Ishikawa (cell line): ENCODE results near the gene GRIN2B.

Source experiments
- CEBPB ChIP-seq: IDR thresholded peaks from 2 replicates; pipeline ENCODE4 v1.6.1; 2012
- CREB1 ChIP-seq: IDR thresholded peaks from 2 replicates; pipeline ENCODE4 v1.6.1; 2012; ENCODE audit warnings: low read depth
- EGR1 ChIP-seq: IDR thresholded peaks from 2 replicates; pipeline ENCODE4 v1.6.1; 2012
- EP300 ChIP-seq: IDR thresholded peaks from 2 replicates; pipeline ENCODE4 v1.6.1; 2012; ENCODE audit warnings: borderline replicate concordance
- FOXM1 ChIP-seq: IDR thresholded peaks from 2 replicates; pipeline ENCODE4 v1.6.1; 2012; ENCODE audit warnings: low read depth, borderline replicate concordance
- NFIC ChIP-seq: IDR thresholded peaks from 2 replicates; pipeline ENCODE4 v1.6.1; 2012
- RAD21 ChIP-seq: IDR thresholded peaks from 2 replicates; pipeline ENCODE4 v1.6.1; 2012; ENCODE audit warnings: low read depth
- TAF1 ChIP-seq: IDR thresholded peaks from 2 replicates; pipeline ENCODE4 v1.6.1; 2012; ENCODE audit warnings: low read depth, mild to moderate bottlenecking
- TCF12 ChIP-seq: IDR thresholded peaks from 2 replicates; pipeline ENCODE4 v1.6.1; 2012; ENCODE audit warnings: low read depth
- TEAD4 ChIP-seq: IDR thresholded peaks from 2 replicates; pipeline ENCODE4 v1.6.1; 2012
- YY1 ChIP-seq: IDR thresholded peaks from 2 replicates; pipeline ENCODE4 v1.6.1; 2012; ENCODE audit warnings: low read depth
- ZBTB7A ChIP-seq: IDR thresholded peaks from 2 replicates; pipeline ENCODE4 v1.6.1; 2012; ENCODE audit warnings: low read depth
- TF ChIP-seq, protein P1 (sequence below): IDR thresholded peaks from 2 replicates; pipeline ENCODE4 v1.6.1; 2012
- TF ChIP-seq, protein P2 (sequence below): IDR thresholded peaks from 2 replicates; pipeline ENCODE4 v1.6.1; 2012
- TF ChIP-seq, protein P3 (sequence below): IDR thresholded peaks from 2 replicates; pipeline ENCODE4 v1.6.1; 2012; ENCODE audit warnings: low read depth, mild to moderate bottlenecking

GRIN2B gene

DNA sequence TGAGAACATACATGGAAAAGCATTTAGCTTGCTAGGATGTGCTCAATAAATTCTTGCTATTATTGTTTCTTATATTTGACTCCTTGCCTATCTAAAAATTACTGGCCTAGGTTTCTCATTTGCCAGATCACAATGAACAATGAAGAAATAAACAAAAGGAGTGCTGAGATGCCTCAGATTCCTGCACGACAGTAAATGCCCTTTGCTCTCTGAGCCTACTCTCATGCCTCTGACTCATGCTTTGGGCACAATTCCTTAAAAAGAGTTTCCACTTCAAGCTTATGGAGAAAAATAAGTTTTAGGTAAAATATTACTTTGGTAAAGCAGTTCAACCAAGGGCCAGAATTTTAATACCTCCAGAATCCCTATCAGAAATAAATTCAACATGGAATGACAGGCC is 30.9 kb downstream of the GRIN2B start:
- TF ChIP-seq TEAD4: peak; percentile 93
- TF ChIP-seq, protein P1, sequence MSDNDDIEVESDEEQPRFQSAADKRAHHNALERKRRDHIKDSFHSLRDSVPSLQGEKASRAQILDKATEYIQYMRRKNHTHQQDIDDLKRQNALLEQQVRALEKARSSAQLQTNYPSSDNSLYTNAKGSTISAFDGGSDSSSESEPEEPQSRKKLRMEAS: no peak
- TF ChIP-seq NFIC: peak; percentile 58; the same call in 1 of the 2 replicates
- TF ChIP-seq, protein P2, sequence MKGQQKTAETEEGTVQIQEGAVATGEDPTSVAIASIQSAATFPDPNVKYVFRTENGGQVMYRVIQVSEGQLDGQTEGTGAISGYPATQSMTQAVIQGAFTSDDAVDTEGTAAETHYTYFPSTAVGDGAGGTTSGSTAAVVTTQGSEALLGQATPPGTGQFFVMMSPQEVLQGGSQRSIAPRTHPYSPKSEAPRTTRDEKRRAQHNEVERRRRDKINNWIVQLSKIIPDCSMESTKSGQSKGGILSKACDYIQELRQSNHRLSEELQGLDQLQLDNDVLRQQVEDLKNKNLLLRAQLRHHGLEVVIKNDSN: no peak
- 0 out of 2 replicates have a peak, but pooled peaks have one; percentile 5 for TF ChIP-seq CEBPB
- TF ChIP-seq YY1: no peak
- no peak; the same call in 1 of the 2 replicates for TF ChIP-seq RAD21
- TF ChIP-seq CREB1: no peak
- TF ChIP-seq EP300: peak; percentile 79; the same call in 1 of the 2 replicates
- peak; percentile 58 for TF ChIP-seq FOXM1
- TF ChIP-seq, protein P3, sequence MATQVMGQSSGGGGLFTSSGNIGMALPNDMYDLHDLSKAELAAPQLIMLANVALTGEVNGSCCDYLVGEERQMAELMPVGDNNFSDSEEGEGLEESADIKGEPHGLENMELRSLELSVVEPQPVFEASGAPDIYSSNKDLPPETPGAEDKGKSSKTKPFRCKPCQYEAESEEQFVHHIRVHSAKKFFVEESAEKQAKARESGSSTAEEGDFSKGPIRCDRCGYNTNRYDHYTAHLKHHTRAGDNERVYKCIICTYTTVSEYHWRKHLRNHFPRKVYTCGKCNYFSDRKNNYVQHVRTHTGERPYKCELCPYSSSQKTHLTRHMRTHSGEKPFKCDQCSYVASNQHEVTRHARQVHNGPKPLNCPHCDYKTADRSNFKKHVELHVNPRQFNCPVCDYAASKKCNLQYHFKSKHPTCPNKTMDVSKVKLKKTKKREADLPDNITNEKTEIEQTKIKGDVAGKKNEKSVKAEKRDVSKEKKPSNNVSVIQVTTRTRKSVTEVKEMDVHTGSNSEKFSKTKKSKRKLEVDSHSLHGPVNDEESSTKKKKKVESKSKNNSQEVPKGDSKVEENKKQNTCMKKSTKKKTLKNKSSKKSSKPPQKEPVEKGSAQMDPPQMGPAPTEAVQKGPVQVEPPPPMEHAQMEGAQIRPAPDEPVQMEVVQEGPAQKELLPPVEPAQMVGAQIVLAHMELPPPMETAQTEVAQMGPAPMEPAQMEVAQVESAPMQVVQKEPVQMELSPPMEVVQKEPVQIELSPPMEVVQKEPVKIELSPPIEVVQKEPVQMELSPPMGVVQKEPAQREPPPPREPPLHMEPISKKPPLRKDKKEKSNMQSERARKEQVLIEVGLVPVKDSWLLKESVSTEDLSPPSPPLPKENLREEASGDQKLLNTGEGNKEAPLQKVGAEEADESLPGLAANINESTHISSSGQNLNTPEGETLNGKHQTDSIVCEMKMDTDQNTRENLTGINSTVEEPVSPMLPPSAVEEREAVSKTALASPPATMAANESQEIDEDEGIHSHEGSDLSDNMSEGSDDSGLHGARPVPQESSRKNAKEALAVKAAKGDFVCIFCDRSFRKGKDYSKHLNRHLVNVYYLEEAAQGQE: no peak
- no peak for TF ChIP-seq EGR1
- no peak for TF ChIP-seq ZBTB7A
- TF ChIP-seq TCF12: peak; percentile 55; the same call in 1 of the 2 replicates
- TF ChIP-seq TAF1: no peak

DNA sequence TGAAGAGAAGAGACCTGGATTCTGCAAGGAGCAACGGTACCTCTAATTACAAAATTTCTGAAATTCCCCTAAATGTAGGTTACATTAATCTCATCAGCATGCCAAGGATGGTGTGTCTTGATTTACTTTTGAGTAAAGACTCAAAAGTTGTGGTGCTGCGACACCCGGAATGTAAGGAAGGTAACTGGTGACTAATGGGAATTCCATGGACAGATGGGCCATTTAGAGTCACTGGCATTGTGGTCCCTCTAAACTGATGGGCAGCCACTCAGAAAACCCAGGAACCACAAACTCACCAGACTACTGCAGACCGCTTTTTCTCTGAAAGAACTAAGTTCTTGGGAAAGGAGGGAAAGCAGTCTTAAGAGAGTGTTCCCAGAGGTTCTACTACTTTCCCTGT is 32.8 kb downstream of the GRIN2B start:
- no peak for TF ChIP-seq YY1
- TF ChIP-seq, protein P2: no peak
- TF ChIP-seq NFIC: no peak
- no peak for TF ChIP-seq EP300
- no peak for TF ChIP-seq EGR1
- no peak for TF ChIP-seq FOXM1
- no peak for TF ChIP-seq CREB1
- TF ChIP-seq CEBPB: no peak
- TF ChIP-seq TAF1: no peak
- TF ChIP-seq, protein P3: no peak
- TF ChIP-seq TEAD4: no peak
- TF ChIP-seq RAD21: no peak
- TF ChIP-seq ZBTB7A: no peak
- TF ChIP-seq, protein P1: no peak
- no peak for TF ChIP-seq TCF12

DNA sequence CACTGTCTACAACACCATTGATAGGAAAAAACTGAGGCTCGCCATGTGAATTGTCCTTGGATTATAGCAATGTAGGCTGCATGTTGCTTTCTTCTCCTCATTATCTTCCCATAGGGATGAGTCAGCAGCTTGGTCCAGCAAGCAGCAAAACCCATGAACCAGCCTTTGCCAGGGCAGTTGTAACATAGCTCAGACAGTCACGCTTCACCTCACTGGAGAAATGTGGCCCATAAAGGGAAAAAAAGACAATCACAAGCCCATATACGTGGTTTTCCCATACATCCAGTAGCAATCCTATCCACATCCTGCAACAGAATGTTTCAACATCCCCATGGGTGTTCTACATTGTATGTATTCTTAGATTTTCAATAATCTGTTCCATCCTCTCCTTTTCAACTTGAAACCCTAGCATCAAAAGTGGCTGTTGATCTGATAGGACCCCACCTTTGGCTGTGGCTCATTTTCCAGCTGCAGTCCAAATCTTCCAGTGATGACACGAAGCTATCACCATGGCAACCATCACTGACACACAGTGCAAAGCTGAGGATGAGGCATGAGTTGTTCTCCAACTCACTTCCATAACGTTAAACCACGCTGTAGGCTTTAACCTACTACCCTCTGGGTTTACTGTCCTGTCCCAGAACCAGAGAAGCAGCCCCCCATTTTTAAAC is 34.0 kb downstream of the GRIN2B start:
- TF ChIP-seq CEBPB: 0 out of 2 replicates have a peak, but pooled peaks have one; percentile 51
- peak; percentile 58; the same call in 1 of the 2 replicates for TF ChIP-seq FOXM1
- TF ChIP-seq TAF1: no peak
- TF ChIP-seq TCF12: peak; percentile 84
- TF ChIP-seq TEAD4: peak; percentile 93
- TF ChIP-seq, protein P2: 0 out of 2 replicates have a peak, but pooled peaks have one; percentile 18
- TF ChIP-seq EGR1: no peak
- peak; percentile 83 for TF ChIP-seq EP300
- 0 out of 2 replicates have a peak, but pooled peaks have one; percentile 60 for TF ChIP-seq YY1
- TF ChIP-seq CREB1: no peak
- peak; percentile 64; the same call in 1 of the 2 replicates for TF ChIP-seq NFIC
- no peak for TF ChIP-seq ZBTB7A
- TF ChIP-seq, protein P3: peak; percentile 57; the same call in 1 of the 2 replicates
- TF ChIP-seq, protein P1: 0 out of 2 replicates have a peak, but pooled peaks have one; percentile 43
- peak; percentile 20; the same call in 1 of the 2 replicates for TF ChIP-seq RAD21
